HG03521 (cell line): Measurements from ENCODE around the gene SDHAF3.

Experiments used
- ATAC-seq: cut with Tn5 transposase; IDR thresholded peaks from one replicate; pipeline ENCODE4 v1.9.1; 2021; ENCODE audit warnings: mild to moderate bottlenecking, moderate library complexity; ENCODE audit not compliant: unreplicated experiment

SDHAF3 gene

GRCh38 chr7:97215556-97215955 is 98.1 kb downstream of the SDHAF3 start:
- no peak for ATAC-seq

GRCh38 chr7:97218767-97219166 is 101.3 kb downstream of the SDHAF3 start:
- no peak for ATAC-seq

GRCh38 chr7:97219237-97219636 is 101.7 kb downstream of the SDHAF3 start:
- no peak for ATAC-seq

- ATAC-seq: no peak
These were observed 106.8 kb downstream of the SDHAF3 start for GRCh38 chr7:97224316-97224715.

GRCh38 chr7:97226541-97226940 is 109.0 kb downstream of the SDHAF3 start:
- peak; percentile 75 for ATAC-seq
